NCI-H1048 (cell line): ENCODE results near the gene HCK.
A peak's percentile ranks its signal among the peaks of the same experiment; 100 is the strongest.

Experiments
- DNase-seq: peaks from one replicate; lab custom pipeline; 2025; lab: John Stamatoyannopoulos, UW

The HCK gene

DNA sequence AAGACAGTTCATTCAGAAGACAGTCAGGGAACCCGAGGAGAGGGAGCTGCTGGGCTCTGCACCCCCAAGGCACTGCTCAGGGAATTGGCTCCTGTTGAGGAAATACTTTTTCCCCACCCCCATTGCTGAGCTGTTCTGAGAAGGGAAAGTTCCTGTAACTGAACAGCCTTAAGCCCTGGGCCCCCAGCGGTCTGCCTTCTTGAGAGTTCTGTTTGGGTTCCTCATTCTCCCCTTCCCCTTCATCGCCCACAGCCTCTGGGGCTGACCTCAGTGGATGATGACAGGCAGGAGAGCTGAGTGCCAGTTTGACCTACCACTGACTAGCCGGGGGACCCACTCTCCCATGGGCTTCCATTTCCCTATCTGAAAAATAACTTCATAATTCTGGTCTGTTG is 10.7 kb downstream of the HCK start:
- no peak for DNase-seq

DNA sequence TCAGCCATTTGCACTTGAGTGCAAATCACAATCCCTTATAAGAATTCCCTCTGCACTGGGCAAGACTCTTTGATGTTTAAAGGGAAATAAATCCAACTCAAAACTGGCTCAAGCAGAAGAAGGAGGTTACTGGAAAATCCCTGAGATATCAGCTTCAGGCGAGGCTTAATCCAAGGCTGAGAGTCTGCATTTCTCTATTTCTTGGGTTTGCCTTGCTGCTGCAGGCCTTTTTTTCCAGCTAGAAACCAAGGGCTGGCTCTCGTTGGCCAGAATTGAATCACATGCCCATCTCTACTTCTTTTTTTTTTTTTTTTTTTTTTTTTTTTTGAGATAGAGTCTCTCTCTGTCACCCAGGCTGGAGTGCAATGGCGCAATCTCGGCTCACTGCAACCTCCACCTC is 11.7 kb downstream of the HCK start:
- DNase-seq, result no peak

DNA sequence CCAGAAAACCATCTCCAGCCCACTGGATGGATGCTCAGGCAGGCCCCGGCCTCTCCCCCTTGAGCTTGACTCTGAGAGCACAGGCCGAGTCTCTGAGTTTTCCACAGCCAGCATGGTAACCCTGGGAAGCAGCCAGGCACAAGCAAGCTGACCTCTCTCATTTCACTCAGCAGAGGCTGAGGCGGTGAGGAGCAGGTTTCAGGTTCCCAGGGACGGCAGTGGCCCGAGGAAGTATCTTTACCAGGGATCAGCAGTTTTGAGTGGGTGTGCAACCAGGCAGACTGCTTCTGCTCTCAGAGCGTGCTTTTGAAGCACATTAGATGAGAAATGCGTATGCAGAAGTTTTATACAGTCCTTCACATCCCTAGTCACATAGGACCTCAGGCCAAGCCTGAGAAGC is 12.6 kb downstream of the HCK start:
- no peak for DNase-seq

DNA sequence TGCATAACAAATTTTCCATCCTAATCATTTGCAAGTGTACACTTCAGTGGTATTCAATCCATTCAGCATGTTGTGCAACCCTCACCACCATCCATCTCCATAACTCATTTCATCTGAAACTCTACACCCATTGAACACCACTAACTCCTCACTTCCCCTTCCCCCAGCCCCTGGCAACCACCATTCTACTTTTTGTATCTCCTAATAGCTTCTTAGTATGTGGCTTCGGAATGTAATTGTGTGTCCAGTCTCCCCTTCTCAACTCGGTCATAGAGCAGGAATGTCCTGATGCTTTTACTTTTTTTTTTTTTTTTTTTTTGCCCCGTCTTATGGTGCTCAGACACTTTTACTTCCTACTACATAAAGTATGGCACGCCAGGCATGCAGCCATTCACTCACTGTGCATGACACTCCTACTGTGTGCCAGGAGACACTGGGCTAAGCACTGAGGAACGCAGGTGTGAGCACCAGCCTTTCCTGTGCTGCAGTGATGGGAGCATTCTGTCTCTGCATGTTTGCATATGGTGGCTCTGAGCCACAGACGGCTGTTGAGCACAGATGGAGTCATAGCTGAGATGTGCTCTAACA is 15.3 kb downstream of the HCK start:
- no peak for DNase-seq

DNA sequence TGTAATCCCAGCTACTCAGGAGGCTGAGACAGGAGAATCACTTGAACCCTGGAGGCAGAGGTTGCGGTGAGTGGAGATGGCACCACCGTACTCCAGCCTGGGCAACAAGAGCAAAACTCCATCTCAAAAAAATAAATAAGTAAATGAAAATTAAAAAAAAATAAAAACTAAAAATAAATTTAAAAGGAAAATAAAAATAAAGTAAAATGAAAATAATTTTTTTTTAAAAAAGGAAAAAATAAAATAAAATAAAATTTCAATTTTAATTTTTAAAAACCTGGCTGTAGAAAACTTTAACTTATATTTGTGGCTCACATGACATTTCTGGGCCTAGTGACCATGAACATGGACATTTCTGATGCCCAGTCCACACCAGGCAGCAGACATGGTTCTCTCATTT is 16.1 kb downstream of the HCK start:
- DNase-seq, result no peak

DNA sequence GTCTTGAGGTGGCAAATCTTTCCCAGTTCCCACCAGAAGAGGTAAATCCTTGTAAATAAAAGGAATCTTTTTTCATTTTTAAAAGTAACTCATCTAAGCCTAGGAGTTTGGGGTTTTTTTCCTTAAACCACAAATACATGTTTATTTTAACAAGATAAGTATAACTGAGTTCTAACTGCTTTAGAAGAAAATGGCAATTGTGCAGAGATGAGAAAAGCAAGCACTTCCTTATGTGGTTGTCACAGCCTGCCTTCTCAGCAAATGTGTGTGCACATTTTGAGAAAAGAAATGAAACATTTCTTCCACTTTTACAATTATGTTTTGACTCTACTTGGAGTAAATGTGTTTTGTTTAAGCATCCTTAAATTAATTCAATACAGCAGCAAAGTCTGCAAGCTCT is 17.7 kb downstream of the HCK start:
- no peak for DNase-seq

DNA sequence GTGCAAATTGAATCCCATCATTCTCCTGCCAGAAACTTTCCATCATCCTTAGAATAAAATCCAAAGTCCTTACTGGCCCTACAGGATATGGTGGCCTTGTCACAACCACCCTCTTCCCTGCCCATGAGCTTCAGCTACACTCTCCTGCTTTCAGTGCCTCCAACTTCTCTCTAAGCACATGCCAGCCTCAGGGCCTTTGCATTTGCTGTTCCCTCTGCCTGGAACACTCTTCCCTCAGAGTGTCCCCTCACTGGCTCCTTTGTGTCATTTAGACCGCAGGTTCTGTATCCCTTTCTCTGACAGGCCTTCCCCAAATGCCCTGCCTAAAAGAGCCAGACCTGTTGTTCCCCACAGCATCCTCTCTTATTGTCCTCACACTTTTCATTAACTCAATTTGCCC is 18.2 kb downstream of the HCK start:
- DNase-seq, result no peak

DNA sequence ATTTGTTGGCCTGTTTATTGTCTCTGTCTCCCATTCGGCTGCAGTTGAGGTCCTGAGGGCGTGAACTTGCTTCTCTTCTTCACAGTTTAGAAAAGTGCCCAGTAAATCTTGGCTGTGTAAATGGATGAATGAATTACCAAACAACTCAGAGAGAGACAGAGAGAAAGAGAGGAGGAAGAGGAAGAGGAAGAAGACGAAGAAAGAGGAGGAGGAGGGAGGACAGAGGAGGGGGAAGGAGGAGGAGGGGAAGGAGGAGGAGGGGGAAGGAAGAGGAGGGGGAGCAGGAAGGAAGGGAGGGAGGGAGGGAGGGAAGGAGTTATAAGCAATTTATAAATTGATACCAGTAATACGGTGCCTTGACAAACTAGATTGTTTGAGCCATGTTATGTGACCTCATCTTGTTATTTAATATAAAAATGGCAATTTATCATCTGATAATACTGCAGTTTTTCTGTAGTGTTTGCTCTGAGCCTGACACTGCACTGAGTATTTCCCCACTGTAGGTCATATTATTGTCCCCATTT is 18.7 kb downstream of the HCK start:
- no peak for DNase-seq

DNA sequence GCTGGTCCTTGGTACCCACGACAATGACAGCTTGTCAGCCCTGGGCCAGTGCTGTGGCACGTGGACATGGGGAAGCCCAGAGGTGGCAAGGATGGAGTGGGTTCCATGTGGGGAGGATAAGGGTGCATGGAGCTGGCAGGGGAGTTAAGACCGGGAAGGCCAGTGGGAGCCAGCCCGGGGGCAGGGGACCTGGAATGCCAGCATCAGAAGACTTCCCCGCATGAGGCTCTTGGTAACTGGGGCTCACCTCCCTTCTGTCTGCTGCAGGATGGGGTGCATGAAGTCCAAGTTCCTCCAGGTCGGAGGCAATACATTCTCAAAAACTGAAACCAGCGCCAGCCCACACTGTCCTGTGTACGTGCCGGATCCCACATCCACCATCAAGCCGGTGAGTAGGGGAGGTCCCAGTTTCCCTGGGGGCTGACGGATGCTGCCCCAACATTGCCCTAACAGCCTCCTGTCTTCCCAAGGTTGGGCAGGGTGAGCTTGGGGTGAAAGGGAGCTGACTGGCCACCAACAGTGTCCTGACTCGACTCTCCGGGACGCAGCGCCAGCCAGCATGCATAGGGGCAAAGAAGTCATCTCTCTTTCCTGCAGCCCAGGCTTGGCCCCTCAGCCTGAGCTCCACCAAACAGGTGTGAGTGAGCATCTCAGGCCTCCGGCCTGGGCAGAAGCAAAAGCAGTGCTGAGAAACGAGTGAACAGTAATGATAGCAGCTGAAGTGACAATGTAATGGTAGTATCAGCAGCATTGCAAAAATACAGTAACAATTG is 19.5 kb downstream of the HCK start:
- DNase-seq, result no peak

DNA sequence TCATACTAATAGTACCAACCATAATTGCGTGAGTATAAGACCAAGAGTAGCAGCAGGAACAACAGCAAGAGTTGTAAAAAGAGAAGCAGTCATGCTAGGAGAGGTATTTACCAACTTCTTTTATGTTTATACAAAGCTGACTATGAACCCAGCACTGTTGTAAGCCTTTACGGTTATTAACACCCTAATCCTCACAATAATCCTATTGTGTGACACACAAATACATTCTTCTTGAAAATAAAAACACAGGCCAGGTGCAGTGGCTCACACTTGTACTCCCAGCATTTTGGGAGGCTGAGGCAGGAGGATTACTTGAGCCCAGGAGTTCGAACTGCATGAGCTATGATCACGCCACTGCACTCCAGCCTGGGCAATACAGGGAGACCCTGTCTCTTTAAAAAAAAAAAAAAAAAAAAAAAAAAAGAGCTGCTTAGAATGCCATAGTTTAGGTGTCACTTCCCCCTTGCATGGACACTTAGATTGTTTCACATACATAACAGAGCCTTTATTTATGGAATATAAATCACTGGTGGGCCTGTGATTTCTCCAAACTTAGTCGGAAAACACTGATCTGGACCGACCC is 20.2 kb downstream of the HCK start:
- DNase-seq, result no peak

DNA sequence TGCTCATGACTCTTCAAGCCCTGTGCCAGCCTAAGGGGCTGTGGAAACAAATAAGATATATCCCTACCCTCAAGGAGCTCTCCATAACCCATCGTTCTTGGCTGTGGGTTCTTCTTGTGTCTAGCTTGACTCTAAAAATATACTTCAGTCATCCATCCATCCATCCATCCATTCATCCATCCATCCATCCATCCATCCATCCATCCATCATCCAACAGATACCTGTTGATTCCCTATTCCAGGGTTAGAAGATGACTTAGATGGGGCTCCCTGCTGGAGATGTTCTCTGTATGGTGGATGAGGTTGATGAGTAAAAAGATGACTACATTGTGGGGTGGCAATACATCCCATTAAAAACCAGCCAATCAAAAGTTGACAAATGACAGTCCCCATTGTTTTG is 23.5 kb downstream of the HCK start:
- DNase-seq, result no peak

DNA sequence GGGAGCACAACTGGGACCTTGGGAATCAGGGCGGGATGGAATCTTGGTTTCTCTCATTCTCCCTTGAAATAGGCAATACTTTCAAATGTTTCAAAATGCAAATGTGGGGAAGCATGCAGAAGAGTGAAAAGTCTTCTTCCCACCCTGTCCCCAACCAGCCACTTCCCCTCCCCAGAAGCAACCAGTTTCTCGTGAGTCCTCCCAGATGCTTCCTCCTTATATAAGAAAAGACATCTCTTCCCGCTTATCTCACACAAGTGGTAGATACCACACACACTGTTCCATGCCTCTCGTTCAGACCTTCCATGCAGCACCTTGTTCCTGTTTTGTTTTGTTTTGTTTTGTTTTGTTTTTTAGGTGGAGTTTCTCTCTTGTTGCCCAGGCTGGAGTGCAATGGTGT is 25.1 kb downstream of the HCK start:
- no peak for DNase-seq

DNA sequence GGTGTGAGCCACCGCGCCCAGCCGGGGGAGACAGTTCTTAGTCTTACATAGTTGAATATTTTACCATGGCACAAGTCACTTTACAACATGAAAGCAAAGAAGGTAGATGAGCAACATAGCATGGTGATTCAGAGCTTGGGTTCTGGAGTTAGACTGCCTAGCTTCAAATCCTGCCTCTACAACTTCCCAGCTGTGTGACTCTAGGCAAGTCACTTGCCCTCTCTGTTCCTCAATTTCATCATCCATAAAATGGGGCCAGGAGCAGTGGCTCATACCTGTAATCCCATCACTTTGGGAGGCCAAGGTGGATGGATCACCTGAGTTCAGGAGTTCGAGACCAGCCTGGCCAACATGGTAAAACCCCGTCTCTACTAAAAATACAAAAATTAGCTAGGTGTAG is 26.3 kb downstream of the HCK start:
- DNase-seq, result no peak

DNA sequence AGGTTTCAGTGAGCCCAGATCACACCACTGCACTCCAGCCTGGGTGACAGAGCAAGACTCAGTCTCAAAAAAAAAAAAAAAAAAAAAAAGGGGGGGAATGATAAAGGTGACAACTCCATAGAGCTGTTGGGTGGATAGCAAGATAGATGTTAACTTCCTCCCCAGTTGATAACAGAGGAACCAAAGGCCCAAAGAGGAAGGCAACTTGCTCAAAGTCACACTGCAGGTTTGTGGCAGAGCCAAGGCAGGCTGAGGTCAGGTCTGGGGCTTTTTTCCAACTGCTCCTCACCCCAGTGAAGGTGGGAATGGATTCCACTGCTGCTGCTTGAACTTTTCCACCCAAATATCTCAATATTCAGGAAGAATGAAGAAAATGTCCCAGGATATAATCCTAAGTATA is 26.7 kb downstream of the HCK start:
- no peak for DNase-seq

DNA sequence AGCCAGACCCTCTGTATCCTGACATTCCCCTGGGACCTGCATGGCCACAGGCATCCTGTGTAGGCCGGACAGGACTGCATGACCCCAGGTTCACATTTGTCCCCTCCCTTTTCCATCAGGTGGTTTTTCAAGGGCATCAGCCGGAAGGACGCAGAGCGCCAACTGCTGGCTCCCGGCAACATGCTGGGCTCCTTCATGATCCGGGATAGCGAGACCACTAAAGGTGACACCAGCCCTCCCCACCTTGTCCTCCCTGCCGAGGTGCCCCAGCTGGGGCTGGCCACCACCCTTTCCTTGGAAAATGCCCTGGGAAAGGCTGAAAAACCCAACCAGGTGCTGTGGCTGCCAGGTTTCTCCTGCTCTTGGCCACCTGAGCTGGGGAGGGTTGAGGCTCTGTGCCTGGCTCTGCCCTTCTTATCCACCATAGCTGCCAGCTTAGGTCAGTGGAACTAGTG is 27.6 kb downstream of the HCK start:
- no peak for DNase-seq

DNA sequence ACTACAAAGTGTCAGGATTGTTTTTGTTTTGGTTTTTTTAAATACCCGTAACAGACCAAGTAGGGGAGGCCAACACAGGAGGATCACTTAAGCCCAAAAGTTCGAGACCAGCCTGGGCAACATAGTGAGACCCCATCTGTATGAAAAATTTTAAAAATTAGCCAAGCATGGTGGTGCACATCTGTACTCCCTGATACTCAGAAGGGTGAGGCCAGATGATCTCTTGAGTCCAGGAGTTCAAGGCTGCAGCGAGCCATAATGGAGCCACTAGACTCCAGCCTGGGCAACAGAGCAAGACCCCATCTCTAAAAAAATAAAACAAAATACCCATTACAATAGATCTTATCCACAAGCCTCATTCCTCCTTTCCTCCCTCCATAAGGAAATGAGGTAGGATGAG is 28.7 kb downstream of the HCK start:
- no peak for DNase-seq

DNA sequence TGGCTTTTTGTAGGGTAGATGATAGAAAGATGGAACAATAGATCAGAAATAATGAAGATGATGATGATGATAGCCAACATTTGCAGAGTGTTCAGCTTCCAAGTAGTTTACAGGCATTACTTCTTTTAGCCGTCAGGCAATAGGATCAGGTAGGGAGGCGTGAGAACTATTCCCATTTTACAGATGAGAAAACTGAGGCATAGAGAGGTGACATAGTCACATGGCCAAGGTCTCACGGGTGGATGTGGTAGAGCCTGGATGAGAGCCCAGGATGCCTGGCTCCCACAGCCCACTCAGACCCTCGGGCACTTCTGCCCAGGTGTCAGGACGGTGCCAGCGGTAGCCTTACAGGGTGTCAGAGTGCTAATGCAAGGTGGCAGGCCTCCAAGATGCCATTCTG is 31.4 kb downstream of the HCK start:
- no peak for DNase-seq

DNA sequence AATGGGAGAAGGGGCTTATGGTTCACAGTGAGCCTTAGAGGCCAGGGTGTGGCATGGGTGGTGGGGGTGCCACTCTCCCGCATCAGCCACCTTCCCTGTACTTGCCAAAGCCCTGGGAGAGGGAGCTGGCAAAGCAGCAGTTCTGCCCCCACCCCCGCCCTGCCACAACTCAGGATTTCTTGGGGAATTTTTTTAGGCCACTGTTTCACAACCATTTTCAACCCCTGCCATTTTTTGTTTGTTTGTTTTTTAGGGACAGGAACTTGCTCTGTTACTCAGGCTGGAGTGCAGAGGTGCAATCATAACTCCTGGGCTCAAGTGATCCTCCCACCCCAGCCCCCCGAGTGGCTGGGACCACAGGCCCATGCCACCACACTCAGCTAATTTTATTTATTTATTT is 35.0 kb downstream of the HCK start:
- no peak for DNase-seq

DNA sequence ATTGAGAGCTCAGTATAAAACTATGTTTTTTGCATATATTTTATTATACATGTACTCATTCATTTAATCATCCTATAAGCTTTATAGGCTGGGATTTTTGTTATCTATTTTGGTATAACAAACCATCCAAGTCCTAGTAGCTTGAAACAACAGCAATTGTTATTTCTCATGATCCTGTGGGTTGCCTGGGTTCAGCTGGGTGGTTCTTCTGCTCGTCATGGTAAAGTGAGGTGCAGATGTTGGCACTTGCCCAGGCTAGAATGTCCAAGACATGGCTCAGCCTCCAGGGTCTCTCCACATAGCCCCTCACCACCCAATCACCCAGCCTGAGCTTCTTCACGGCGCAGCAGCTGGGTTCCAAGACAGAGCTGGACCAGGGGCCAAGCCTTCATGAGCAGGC is 36.7 kb downstream of the HCK start:
- no peak for DNase-seq

DNA sequence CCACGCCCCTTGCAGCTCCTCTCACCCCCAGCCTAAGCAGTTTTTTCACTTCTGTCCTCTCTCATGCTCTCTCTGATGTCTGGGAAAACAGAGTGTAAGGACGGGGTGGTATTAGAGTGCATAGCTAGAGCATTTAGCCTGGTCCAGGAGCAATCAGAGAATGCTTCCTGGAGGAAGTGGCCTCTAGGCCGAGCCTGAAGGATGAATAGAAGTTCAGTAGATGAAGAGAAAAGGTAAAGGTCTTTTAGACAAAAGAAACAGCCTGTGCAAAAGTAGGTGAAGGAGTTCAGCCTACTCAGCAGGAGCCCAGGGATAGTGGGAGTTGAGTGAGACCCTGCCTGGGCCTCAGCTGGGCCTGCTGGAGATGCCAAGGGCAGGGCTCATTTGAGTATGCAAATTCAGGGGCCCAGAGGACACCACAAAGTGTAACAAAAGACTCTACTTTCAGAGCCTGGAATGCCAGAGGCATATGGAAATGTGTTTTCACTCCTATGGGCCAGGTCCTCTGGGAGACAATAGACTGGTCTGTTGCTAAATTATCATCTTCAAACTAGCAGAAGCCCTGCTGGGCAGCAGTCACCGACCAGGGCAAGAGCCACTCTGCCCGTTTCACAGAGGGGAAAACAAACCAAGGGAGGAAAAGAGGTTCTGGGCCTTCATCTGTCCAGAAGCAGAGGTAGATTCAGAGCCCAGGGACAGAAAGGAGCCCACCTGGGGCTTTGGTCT is 37.8 kb downstream of the HCK start:
- DNase-seq, result peak; percentile 92

DNA sequence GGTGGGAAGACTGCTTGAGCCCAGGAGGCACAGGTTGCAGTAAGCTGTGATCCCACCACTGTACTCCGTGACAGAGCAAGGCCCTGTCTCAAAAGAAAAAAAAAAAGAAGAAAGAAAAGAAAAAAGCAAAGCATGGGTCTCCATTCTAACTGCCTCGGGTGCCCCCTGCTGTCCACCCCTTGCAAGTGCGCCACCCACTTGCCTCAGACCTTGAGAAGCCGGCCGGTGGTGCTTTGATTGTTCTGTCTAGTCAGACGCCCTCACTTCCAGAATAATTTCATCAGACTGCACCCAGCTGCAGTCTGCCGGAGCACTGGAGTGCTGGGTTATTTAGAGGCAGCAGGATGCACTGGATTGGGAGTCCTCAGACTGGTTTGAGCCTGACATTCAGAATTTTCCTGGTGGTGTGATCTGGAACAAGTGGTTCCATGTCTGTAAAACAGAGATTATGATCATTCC is 39.9 kb downstream of the HCK start:
- DNase-seq, result peak; percentile 60

DNA sequence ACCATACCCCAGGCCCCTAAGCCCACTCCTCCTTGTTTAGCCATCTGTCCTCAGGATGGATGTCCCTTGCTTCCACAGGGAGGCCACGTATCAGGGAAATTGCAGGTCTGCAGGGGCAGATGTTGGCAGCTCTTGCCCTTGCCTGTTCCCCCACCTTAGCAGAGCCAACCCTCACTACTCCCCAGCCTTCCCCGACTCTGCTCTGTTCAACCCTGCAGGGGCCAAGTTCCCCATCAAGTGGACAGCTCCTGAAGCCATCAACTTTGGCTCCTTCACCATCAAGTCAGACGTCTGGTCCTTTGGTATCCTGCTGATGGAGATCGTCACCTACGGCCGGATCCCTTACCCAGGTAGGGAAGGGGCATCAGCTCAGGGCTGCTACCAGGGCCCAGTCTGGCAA is 46.7 kb downstream of the HCK start:
- DNase-seq, result no peak
